ENCODE measurements around the gene ATP6V1C2. TPM values are rescaled to one million over a fixed set of nuclear protein-coding genes. Genes with fewer than 3 reads are reported as not detected.

Gene ATP6V1C2
- polyA plus RNA-seq, 1 donor from 2014 or later = not detected

- Histone ChIP-seq H3K79me2 (replicated peaks; ENCODE audit: insufficient read depth, low read length) (no peaks in the 10 kb centered on the region), H4K20me1 (ENCODE audit: insufficient read depth) (no peaks in the 10 kb centered on the region), H3K27ac (ENCODE audit: low read length) (no peak overlapping the region), H3K4me2 (ENCODE audit: low read length) (no peak overlapping the region), H3K4me3 (ENCODE audit: low read length) (no peak overlapping the region), H2AFZ (ENCODE audit: low read depth, low read length) (no peak overlapping the region), H3K9me3 (ENCODE audit: low read length) (no peaks in the 10 kb centered on the region), H3F3A (ENCODE audit: insufficient read depth, low read length, poor library complexity, severe bottlenecking) (no peaks in the 10 kb centered on the region), H3K9ac (ENCODE audit: low read length) (no peak overlapping the region), H3K36me3 (ENCODE audit: insufficient read depth, low read length) (no peaks in the 10 kb centered on the region), H3K9me2 (ENCODE audit: insufficient read depth, low read length) (no peaks in the 10 kb centered on the region), H3K27me3 (ENCODE audit: insufficient read depth, low read depth, low read length) (no peaks in the 10 kb centered on the region)
- no peak for TF ChIP-seq EP300 (conservative IDR thresholded peaks at IDR 0.05; ENCODE audit: poor library complexity, severe bottlenecking)
- no peak for TF ChIP-seq EZH2 (IDR thresholded peaks at IDR 0.05; ENCODE audit: borderline replicate concordance, insufficient read depth, low read length, poor library complexity, severe bottlenecking)
- TF ChIP-seq REST (IDR thresholded peaks at IDR 0.05; ENCODE audit: borderline replicate concordance) = no peak
- TF ChIP-seq POLR2AphosphoS5 (IDR thresholded peaks at IDR 0.05) = no peak
- no peak for TF ChIP-seq RAD21 (conservative IDR thresholded peaks at IDR 0.05)
- no peak for TF ChIP-seq CTCF (IDR thresholded peaks at IDR 0.05; ENCODE audit: poor library complexity, severe bottlenecking)
- no peak for TF ChIP-seq SMC3 (conservative IDR thresholded peaks at IDR 0.05; ENCODE audit: poor library complexity)
- TF ChIP-seq MXI1 (conservative IDR thresholded peaks at IDR 0.05; ENCODE audit: poor library complexity, severe bottlenecking) = no peak
- no peak for TF ChIP-seq TAF1 (IDR thresholded peaks at IDR 0.05; ENCODE audit: low read depth)
These were observed 18.8 kb downstream of the ATP6V1C2 start for GRCh38 chr2:10740226-10740625.

- Histone ChIP-seq H3K9ac (ENCODE audit: low read length) (no peak overlapping the region), H3K4me2 (ENCODE audit: low read length) (no peak overlapping the region), H3K9me3 (ENCODE audit: low read length) (no peaks in the 10 kb centered on the region), H2AFZ (ENCODE audit: low read depth, low read length) (no peak overlapping the region), H3K27me3 (ENCODE audit: insufficient read depth, low read depth, low read length) (no peaks in the 10 kb centered on the region), H3K9me2 (ENCODE audit: insufficient read depth, low read length) (no peaks in the 10 kb centered on the region), H3K27ac (ENCODE audit: low read length) (no peak overlapping the region), H3K4me3 (ENCODE audit: low read length) (no peak overlapping the region), H3K36me3 (ENCODE audit: insufficient read depth, low read length) (no peaks in the 10 kb centered on the region), H3F3A (ENCODE audit: insufficient read depth, low read length, poor library complexity, severe bottlenecking) (no peaks in the 10 kb centered on the region), H4K20me1 (ENCODE audit: insufficient read depth) (no peaks in the 10 kb centered on the region), H3K79me2 (replicated peaks; ENCODE audit: insufficient read depth, low read length) (no peaks in the 10 kb centered on the region)
- no peak for TF ChIP-seq MXI1 (conservative IDR thresholded peaks at IDR 0.05; ENCODE audit: poor library complexity, severe bottlenecking)
These were observed 19.7 kb downstream of the ATP6V1C2 start for GRCh38 chr2:10741139-10741538.

GRCh38 chr2:10742666-10743065 lies 21.2 kb downstream of the ATP6V1C2 start:
- no peak overlapping the region for H3K4me2 ChIP-seq (ENCODE audit: low read length)
- H3K27me3 ChIP-seq (ENCODE audit: insufficient read depth, low read depth, low read length) = no peaks in the 10 kb centered on the region
- H3K79me2 ChIP-seq (replicated peaks; ENCODE audit: insufficient read depth, low read length) = no peaks in the 10 kb centered on the region
- no peaks in the 10 kb centered on the region for H3K36me3 ChIP-seq (ENCODE audit: insufficient read depth, low read length)
- H3K9ac ChIP-seq (ENCODE audit: low read length) = no peak overlapping the region
- no peaks in the 10 kb centered on the region for H4K20me1 ChIP-seq (ENCODE audit: insufficient read depth)
- no peaks in the 10 kb centered on the region for H3K9me2 ChIP-seq (ENCODE audit: insufficient read depth, low read length)
- TF ChIP-seq EZH2 (IDR thresholded peaks at IDR 0.05; ENCODE audit: borderline replicate concordance, insufficient read depth, low read length, poor library complexity, severe bottlenecking) (no peak), POLR2AphosphoS5 (IDR thresholded peaks at IDR 0.05) (no peak), REST (IDR thresholded peaks at IDR 0.05; ENCODE audit: borderline replicate concordance) (no peak), TAF1 (IDR thresholded peaks at IDR 0.05; ENCODE audit: low read depth) (no peak), RAD21 (conservative IDR thresholded peaks at IDR 0.05) (no peak), SMC3 (conservative IDR thresholded peaks at IDR 0.05; ENCODE audit: poor library complexity) (no peak), EP300 (conservative IDR thresholded peaks at IDR 0.05; ENCODE audit: poor library complexity, severe bottlenecking) (no peak), CTCF (IDR thresholded peaks at IDR 0.05; ENCODE audit: poor library complexity, severe bottlenecking) (no peak), MXI1 (conservative IDR thresholded peaks at IDR 0.05; ENCODE audit: poor library complexity, severe bottlenecking) (no peak)
- H2AFZ ChIP-seq (ENCODE audit: low read depth, low read length) = no peak overlapping the region
- no peaks in the 10 kb centered on the region for H3K9me3 ChIP-seq (ENCODE audit: low read length)
- no peak overlapping the region for H3K27ac ChIP-seq (ENCODE audit: low read length)
- H3K4me3 ChIP-seq (ENCODE audit: low read length) = no peak overlapping the region
- H3F3A ChIP-seq (ENCODE audit: insufficient read depth, low read length, poor library complexity, severe bottlenecking) = no peaks in the 10 kb centered on the region

Data from neural cell (in vitro differentiated cells).